Urothelium cell line (cell line): ENCODE data around the gene DIP2B.
A peak's percentile ranks its signal among the peaks of the same experiment; 100 is the strongest.

Experiments
- DNase-seq: peaks from one replicate; pipeline ENCODE4 v3.0.0; 2011; ENCODE audit warnings: low spot score, mixed read lengths
- FAIRE-seq: peaks from 2 replicates; lab custom pipeline; 2011; peaks lifted over from hg19 to GRCh38; lab: Jason Lieb, UNC

DIP2B gene

GRCh38 chr12:50571786-50572185, 67.0 kb downstream of the DIP2B start:
- FAIRE-seq (no peak), DNase-seq (no peak)

- no peak for FAIRE-seq
- no peak for DNase-seq
These were observed 67.5 kb downstream of the DIP2B start for GRCh38 chr12:50572287-50572686.

- FAIRE-seq (no peak), DNase-seq (no peak)
These were observed 68.0 kb downstream of the DIP2B start for GRCh38 chr12:50572760-50573159.

GRCh38 chr12:50573271-50573670, 68.5 kb downstream of the DIP2B start:
- FAIRE-seq, result no peak
- DNase-seq, result no peak

GRCh38 chr12:50574601-50575348, 70.0 kb downstream of the DIP2B start:
- no peak for DNase-seq
- FAIRE-seq, result no peak

- no peak for FAIRE-seq
- no peak for DNase-seq
These were observed 75.0 kb downstream of the DIP2B start for GRCh38 chr12:50579757-50580267.

- FAIRE-seq (no peak), DNase-seq (no peak)
These were observed 75.7 kb downstream of the DIP2B start for GRCh38 chr12:50580436-50580835.

GRCh38 chr12:50581226-50582184, 76.7 kb downstream of the DIP2B start:
- no peak for FAIRE-seq
- no peak for DNase-seq

GRCh38 chr12:50584135-50584534, 79.3 kb downstream of the DIP2B start:
- FAIRE-seq (no peak), DNase-seq (no peak)

GRCh38 chr12:50589650-50590435, 85.1 kb downstream of the DIP2B start:
- DNase-seq (no peak), FAIRE-seq (no peak)

- no peak for FAIRE-seq
- DNase-seq, result no peak
These were observed 86.1 kb downstream of the DIP2B start for GRCh38 chr12:50590869-50591268.

GRCh38 chr12:50595667-50596066, 90.9 kb downstream of the DIP2B start:
- DNase-seq, result no peak
- no peak for FAIRE-seq

- FAIRE-seq, result no peak
These were observed 92.7 kb downstream of the DIP2B start for GRCh38 chr12:50597200-50598195.

GRCh38 chr12:50598321-50598862, 93.6 kb downstream of the DIP2B start:
- FAIRE-seq (no peak), DNase-seq (no peak)

More at GRCh38 chr12:50597200-50598195, 92.7 kb downstream of the DIP2B start:
- peak; percentile 67 for DNase-seq

- no peak for DNase-seq
- no peak for FAIRE-seq
These were observed 94.7 kb downstream of the DIP2B start for GRCh38 chr12:50599366-50600095.

GRCh38 chr12:50600364-50600763, 95.6 kb downstream of the DIP2B start:
- no peak for FAIRE-seq

GRCh38 chr12:50603817-50604639, 99.2 kb downstream of the DIP2B start:
- no peak for FAIRE-seq
- no peak for DNase-seq

More at GRCh38 chr12:50600364-50600763, 95.6 kb downstream of the DIP2B start:
- no peak for DNase-seq

GRCh38 chr12:50604640-50604920, 99.8 kb downstream of the DIP2B start:
- FAIRE-seq, result no peak
- no peak for DNase-seq
